GM21786 (cell line): Measurements from ENCODE around the gene CLP1.
A peak's percentile ranks its signal among the peaks of the same experiment; 100 is the strongest.

Experiments used
- ATAC-seq: cut with Tn5 transposase; IDR thresholded peaks from one replicate; pipeline ENCODE4 v1.9.1; 2021; ENCODE audit not compliant: unreplicated experiment

CLP1 gene

GRCh38 chr11:57657194-57658022 lies at the start of gene CLP1:
Gene CLP1, plus strand, starts transcription at chr11:57657762. Its CDS starts 1,715 bp downstream, at chr11:57659477.
- ATAC-seq, result peak; percentile 99

- no peak for ATAC-seq
These were observed 47.4 kb upstream of the CLP1 start for GRCh38 chr11:57610170-57610569.

GRCh38 chr11:57614234-57614772 lies 43.3 kb upstream of the CLP1 start:
- no peak for ATAC-seq

GRCh38 chr11:57615308-57615707 lies 42.3 kb upstream of the CLP1 start:
- no peak for ATAC-seq

GRCh38 chr11:57616595-57616994 lies 41.0 kb upstream of the CLP1 start:
- ATAC-seq, result no peak

- no peak for ATAC-seq
These were observed 39.1 kb upstream of the CLP1 start for GRCh38 chr11:57618438-57618837.

- ATAC-seq, result no peak
These were observed 38.2 kb upstream of the CLP1 start for GRCh38 chr11:57619331-57619730.

GRCh38 chr11:57620467-57620866 lies 37.1 kb upstream of the CLP1 start:
- no peak for ATAC-seq

- no peak for ATAC-seq
These were observed 35.3 kb upstream of the CLP1 start for GRCh38 chr11:57622263-57622662.

GRCh38 chr11:57624864-57625263 lies 32.7 kb upstream of the CLP1 start:
- no peak for ATAC-seq

- ATAC-seq, result no peak
These were observed 30.7 kb upstream of the CLP1 start for GRCh38 chr11:57626895-57627294.

GRCh38 chr11:57630171-57630570 lies 27.4 kb upstream of the CLP1 start:
- no peak for ATAC-seq

GRCh38 chr11:57632116-57632515 lies 25.4 kb upstream of the CLP1 start:
- no peak for ATAC-seq

- no peak for ATAC-seq
These were observed 24.0 kb upstream of the CLP1 start for GRCh38 chr11:57633394-57634070.

- ATAC-seq, result no peak
These were observed 23.3 kb upstream of the CLP1 start for GRCh38 chr11:57634311-57634710.

GRCh38 chr11:57635246-57635645 lies 22.3 kb upstream of the CLP1 start:
- no peak for ATAC-seq

- ATAC-seq, result no peak
These were observed 19.9 kb upstream of the CLP1 start for GRCh38 chr11:57637626-57638004.

GRCh38 chr11:57638005-57638781 lies 19.4 kb upstream of the CLP1 start:
- ATAC-seq, result peak; percentile 54

GRCh38 chr11:57638811-57639320 lies 18.7 kb upstream of the CLP1 start:
- ATAC-seq, result no peak

GRCh38 chr11:57639321-57640067 lies 18.1 kb upstream of the CLP1 start:
- no peak for ATAC-seq
